Smooth muscle cell (in vitro differentiated cells): ENCODE measurements around the gene KRT7. TPM values are rescaled to one million over a fixed set of nuclear protein-coding genes. Genes with fewer than 3 reads are reported as not detected.

Experiments
- DNase-seq: peaks from one replicate; lab custom pipeline; 2025; ENCODE audit not compliant: unreplicated experiment; lab: John Stamatoyannopoulos, UW
- H2AFZ ChIP-seq: fragments of 200-600 bp; sonication (generic); 2 replicates; pipeline ENCODE4 v1.6.0; 2016; ENCODE audit warnings: antibody characterized with exemption, low read depth, mild to moderate bottlenecking
- H3F3A ChIP-seq: fragments of 200-600 bp; sonication (generic); 2 replicates; pipeline ENCODE4 v1.6.0; 2017; ENCODE audit warnings: antibody characterized with exemption, low read depth
- H3K27ac ChIP-seq: fragments of 200-600 bp; sonication (generic); 2 replicates; pipeline ENCODE4 v1.5.1; 2016; ENCODE audit warnings: low read depth, mild to moderate bottlenecking
- H3K27me3 ChIP-seq: fragments of 200-600 bp; sonication (generic); 2 replicates; pipeline ENCODE4 v1.6.1; 2016; ENCODE audit warnings: low read depth, mild to moderate bottlenecking
- H3K36me3 ChIP-seq: fragments of 200-600 bp; sonication (generic); 2 replicates; pipeline ENCODE4 v1.5.1; 2016; ENCODE audit warnings: low read depth
- H3K4me1 ChIP-seq: fragments of 200-600 bp; sonication (generic); 2 replicates; pipeline ENCODE4 v1.5.1; 2016; ENCODE audit warnings: low read depth
- H3K4me2 ChIP-seq: fragments of 200-600 bp; sonication (generic); 2 replicates; pipeline ENCODE4 v1.6.0; 2016; ENCODE audit warnings: mild to moderate bottlenecking
- H3K4me3 ChIP-seq: fragments of 200-600 bp; sonication (generic); 2 replicates; pipeline ENCODE4 v1.5.1; 2016; ENCODE audit warnings: mild to moderate bottlenecking
- H3K79me2 ChIP-seq: fragments of 200-600 bp; sonication (generic); 2 replicates; pipeline ENCODE4 v1.6.0; 2016; ENCODE audit warnings: low read depth, mild to moderate bottlenecking
- H3K9ac ChIP-seq: fragments of 200-600 bp; sonication (generic); 2 replicates; pipeline ENCODE4 v1.6.0; 2016; ENCODE audit warnings: low read depth
- H3K9me3 ChIP-seq: fragments of 200-600 bp; sonication (generic); replicated peaks from 2 replicates; pipeline ENCODE4 v1.5.1; 2016; ENCODE audit warnings: low read depth
- H4K20me1 ChIP-seq: fragments of 200-600 bp; sonication (generic); 2 replicates; pipeline ENCODE4 v1.6.0; 2016; ENCODE audit warnings: low read depth
- CTCF ChIP-seq: fragments of 200-600 bp; sonication (generic); IDR thresholded peaks from 2 replicates; pipeline ENCODE4 v1.5.1; 2017; ENCODE audit warnings: borderline replicate concordance, mild to moderate bottlenecking, antibody characterized with exemption; ENCODE audit not compliant: insufficient read depth, poor library complexity, severe bottlenecking
- WGBS: methylation state at CpG from one replicate; pipeline ENCODE4 v1.1.7; 2016; ENCODE audit warnings: low lambda C conversion rate; 5-methylcytosine and 5-hydroxymethylcytosine counted together
- polyA plus RNA-seq: library from polyadenylated mRNA; unstranded; fragments of >200 nt; fragmentation: Nextera tagmentation; extraction: Ambion mirVana; gene quantifications from 2 replicates; pipeline ENCODE4 v1.2.1, GENCODE V29; 2016
- total RNA-seq: library from RNA; depleted of rRNA; stranded (reverse); fragments of >200 nt; gene quantifications from 2 replicates; pipeline ENCODE4 v1.2.3, GENCODE V29; 2014

Gene KRT7
- total and polyA plus RNA-seq, 2 experiments from 2014 or later: 190 to 214 TPM

- Histone ChIP-seq H4K20me1 (peaks cover 24% of the 10 kb centered on the region), H3K27me3 (peaks cover 49% of the 10 kb centered on the region), H3F3A (no peaks in the 10 kb centered on the region), H3K4me2 (no peak overlapping the region), H3K9me3 (no peaks in the 10 kb centered on the region), H3K36me3 (no peaks in the 10 kb centered on the region), H2AFZ (no peak overlapping the region), H3K4me3 (no peak overlapping the region), H3K4me1 (peaks cover 9% of the 10 kb centered on the region), H3K79me2 (no peaks in the 10 kb centered on the region), H3K9ac (no peak overlapping the region), H3K27ac (no peak overlapping the region)
- no peak for DNase-seq
- WGBS: 79% methylated on average over 4 of the region's 4 CpGs
- no peak for TF ChIP-seq CTCF
Measured at GRCh38 chr12:52235822-52236361, 2.8 kb downstream of the KRT7 start.

GRCh38 chr12:52236386-52237050 lies 3.5 kb downstream of the KRT7 start:
- H3K27ac ChIP-seq: no peak overlapping the region
- no peak overlapping the region for H3K4me2 ChIP-seq
- H3K4me1 ChIP-seq: peaks cover 4% of the 10 kb centered on the region
- peaks cover 24% of the 10 kb centered on the region for H4K20me1 ChIP-seq
- no peak overlapping the region for H2AFZ ChIP-seq
- no peak overlapping the region for H3K4me3 ChIP-seq
- H3K9ac ChIP-seq: no peak overlapping the region
- TF ChIP-seq CTCF: no peak
- peaks cover 45% of the 10 kb centered on the region for H3K27me3 ChIP-seq
- H3K9me3 ChIP-seq: no peaks in the 10 kb centered on the region
- no peaks in the 10 kb centered on the region for H3K79me2 ChIP-seq
- WGBS: 97% methylated on average over 3 of the region's 3 CpGs
- H3K36me3 ChIP-seq: no peaks in the 10 kb centered on the region
- DNase-seq: no peak
- H3F3A ChIP-seq: no peaks in the 10 kb centered on the region

GRCh38 chr12:52238207-52238840 lies 5.3 kb downstream of the KRT7 start:
- no peak overlapping the region for H3K4me2 ChIP-seq
- H3K4me3 ChIP-seq: no peak overlapping the region
- peaks cover 26% of the 10 kb centered on the region for H4K20me1 ChIP-seq
- no peaks in the 10 kb centered on the region for H3F3A ChIP-seq
- no peak overlapping the region for H3K9ac ChIP-seq
- H3K79me2 ChIP-seq: no peaks in the 10 kb centered on the region
- H3K36me3 ChIP-seq: no peaks in the 10 kb centered on the region
- no peaks in the 10 kb centered on the region for H3K9me3 ChIP-seq
- H2AFZ ChIP-seq: no peak overlapping the region
- peaks cover 27% of the 10 kb centered on the region for H3K27me3 ChIP-seq
- no peak for TF ChIP-seq CTCF
- DNase-seq: no peak
- no peak overlapping the region for H3K27ac ChIP-seq
- 86% methylated on average over 4 of the region's 4 CpGs for WGBS
- no peaks in the 10 kb centered on the region for H3K4me1 ChIP-seq
